KMS-11 (cell line): ENCODE data around the gene METTL24.

Experiments used
- H2AFZ ChIP-seq: fragments of 200-600 bp; sonication (generic); 2 replicates; pipeline ENCODE4 v1.6.1; 2016; ENCODE audit warnings: antibody characterized with exemption, mixed run types, low read depth
- H3K27ac ChIP-seq: fragments of 200-600 bp; sonication (generic); 2 replicates; pipeline ENCODE4 v1.6.1; 2016; ENCODE audit warnings: mild to moderate bottlenecking, mixed run types
- H3K27me3 ChIP-seq: fragments of 200-600 bp; sonication (generic); 2 replicates; pipeline ENCODE4 v1.6.1; 2017; ENCODE audit warnings: mild to moderate bottlenecking, low read depth, mixed run types, moderate library complexity; ENCODE audit not compliant: insufficient read depth
- H3K36me3 ChIP-seq: fragments of 200-600 bp; sonication (generic); 2 replicates; pipeline ENCODE4 v1.6.1; 2017; ENCODE audit warnings: mild to moderate bottlenecking, mixed run types; ENCODE audit not compliant: insufficient read depth
- H3K4me1 ChIP-seq: fragments of 200-600 bp; sonication (generic); 2 replicates; pipeline ENCODE4 v1.6.1; 2016; ENCODE audit warnings: mild to moderate bottlenecking, low read depth, mixed run types; ENCODE audit not compliant: poor library complexity, severe bottlenecking
- H3K4me2 ChIP-seq: fragments of 200-600 bp; sonication (generic); 2 replicates; pipeline ENCODE4 v1.7.0; 2016; ENCODE audit warnings: mild to moderate bottlenecking, mixed run types
- H3K4me3 ChIP-seq: fragments of 200-600 bp; sonication (generic); IDR thresholded peaks from 2 replicates; pipeline ENCODE4 v1.6.1; 2017; ENCODE audit warnings: low read depth, low read length, mixed read lengths; ENCODE audit not compliant: insufficient read depth
- H3K79me2 ChIP-seq: fragments of 200-600 bp; sonication (generic); 2 replicates; pipeline ENCODE4 v1.6.1; 2016; ENCODE audit warnings: low read depth, mixed run types; ENCODE audit not compliant: insufficient read depth
- H3K9ac ChIP-seq: fragments of 200-600 bp; sonication (generic); 2 replicates; pipeline ENCODE4 v1.6.1; 2016; ENCODE audit warnings: mild to moderate bottlenecking, mixed run types
- H4K20me1 ChIP-seq: fragments of 200-600 bp; sonication (generic); 2 replicates; pipeline ENCODE4 v1.6.1; 2016; ENCODE audit warnings: mild to moderate bottlenecking, mixed run types; ENCODE audit not compliant: insufficient read depth
- CTCF ChIP-seq: fragments of 200-600 bp; sonication (generic); conservative IDR thresholded peaks from 2 replicates; pipeline ENCODE4 v1.6.1; 2017; ENCODE audit warnings: low read depth, mild to moderate bottlenecking, antibody characterized with exemption, low read length, moderate library complexity, mixed read lengths

Gene METTL24

DNA sequence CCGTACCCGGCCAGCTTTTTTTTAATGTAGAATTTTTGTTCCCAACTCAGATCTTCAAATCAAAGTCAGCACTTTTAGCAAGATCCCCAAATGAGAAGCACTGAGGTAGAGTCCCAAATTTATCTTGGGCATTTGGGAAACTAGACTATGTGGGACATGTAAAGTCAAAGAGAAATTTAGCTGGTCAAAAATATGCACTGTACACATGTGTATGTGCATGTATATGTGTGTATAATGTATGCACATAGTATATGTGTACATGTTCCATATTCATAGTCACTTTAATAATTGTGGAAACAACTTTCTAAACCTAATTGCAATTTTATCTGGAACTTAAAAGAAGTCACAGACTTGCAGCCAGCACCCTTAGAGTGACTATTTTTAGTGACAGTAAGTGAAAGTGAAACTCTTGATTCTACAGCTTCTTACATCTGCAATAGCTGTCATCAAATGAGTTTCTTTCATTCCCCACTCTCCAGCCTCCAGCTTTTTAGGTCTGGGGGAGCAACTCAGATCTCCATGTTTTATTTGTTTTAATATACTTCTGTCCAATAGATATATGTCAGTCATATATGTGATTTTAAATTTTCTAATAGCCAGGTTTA, 124.3 kb downstream of the METTL24 start:
- no peak overlapping the region for H2AFZ ChIP-seq
- no peaks in the 10 kb centered on the region for H3K27me3 ChIP-seq
- H3K4me3 ChIP-seq = no peak overlapping the region
- H3K4me1 ChIP-seq = peaks cover 21% of the 10 kb centered on the region
- no peak overlapping the region for H3K9ac ChIP-seq
- H3K4me2 ChIP-seq = peak overlapping the region; percentile 51
- no peaks in the 10 kb centered on the region for H3K79me2 ChIP-seq
- no peaks in the 10 kb centered on the region for H3K36me3 ChIP-seq
- no peak for TF ChIP-seq CTCF
- H4K20me1 ChIP-seq = no peaks in the 10 kb centered on the region
- H3K27ac ChIP-seq = no peak overlapping the region; the same call in 1 of the 2 replicates

DNA sequence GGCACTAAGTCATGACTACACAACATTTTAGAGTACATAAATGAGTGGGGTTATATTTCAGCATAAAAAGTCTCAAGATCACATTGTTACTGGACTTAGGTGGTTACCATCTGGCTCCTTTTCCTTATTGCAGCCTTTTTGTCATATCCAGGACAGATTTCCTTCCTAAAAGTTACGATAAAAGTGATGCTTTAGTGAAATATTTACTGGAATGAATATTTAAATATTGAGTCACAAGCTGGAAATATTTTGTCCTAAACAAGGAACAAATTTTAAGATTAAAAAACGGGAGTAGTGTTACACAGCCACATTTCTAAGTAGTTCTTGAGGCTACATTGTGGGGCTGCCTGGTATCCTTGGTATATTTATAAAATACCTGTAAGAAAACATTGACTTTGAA, 125.7 kb downstream of the METTL24 start:
- Histone ChIP-seq H3K27me3 (no peaks in the 10 kb centered on the region), H3K4me1 (peaks cover 21% of the 10 kb centered on the region), H3K4me2 (no peak overlapping the region), H4K20me1 (no peaks in the 10 kb centered on the region), H3K79me2 (no peaks in the 10 kb centered on the region), H3K36me3 (no peaks in the 10 kb centered on the region), H3K4me3 (no peak overlapping the region), H3K27ac (no peak overlapping the region), H3K9ac (no peak overlapping the region), H2AFZ (no peak overlapping the region)
- no peak for TF ChIP-seq CTCF

DNA sequence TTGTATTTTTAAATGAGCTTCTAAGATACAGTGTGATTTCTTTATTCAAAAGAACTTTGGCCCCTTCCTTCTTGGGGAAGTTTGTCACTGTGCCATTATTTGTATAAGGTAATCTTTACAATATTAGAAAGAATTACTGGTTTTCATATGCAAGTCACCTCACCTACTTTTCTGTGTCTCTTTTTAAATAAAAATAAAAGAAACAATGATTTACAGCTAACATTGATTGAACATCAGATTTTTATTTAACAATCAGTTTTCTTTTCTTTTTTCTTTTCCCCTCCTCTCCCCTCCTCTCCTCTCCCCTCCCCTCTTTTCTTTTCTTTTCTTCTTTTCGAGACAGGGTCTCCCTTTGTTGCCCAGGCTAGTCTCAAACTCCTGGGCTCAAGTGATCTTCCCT, 131.9 kb downstream of the METTL24 start:
- no peak overlapping the region for H3K27ac ChIP-seq
- no peak for TF ChIP-seq CTCF
- H3K4me2 ChIP-seq = no peak overlapping the region
- H3K4me1 ChIP-seq = no peaks in the 10 kb centered on the region
- no peak overlapping the region for H3K4me3 ChIP-seq
- H3K9ac ChIP-seq = no peak overlapping the region
- H2AFZ ChIP-seq = no peak overlapping the region
- no peaks in the 10 kb centered on the region for H3K79me2 ChIP-seq
- no peaks in the 10 kb centered on the region for H3K36me3 ChIP-seq
- no peaks in the 10 kb centered on the region for H3K27me3 ChIP-seq
- no peaks in the 10 kb centered on the region for H4K20me1 ChIP-seq

GRCh38 chr6:110221738-110222137, 136.4 kb downstream of the METTL24 start:
- H3K27me3 ChIP-seq = no peaks in the 10 kb centered on the region
- TF ChIP-seq CTCF = no peak
- H4K20me1 ChIP-seq = no peaks in the 10 kb centered on the region
- H3K4me2 ChIP-seq = no peak overlapping the region
- H3K4me3 ChIP-seq = no peak overlapping the region
- H3K9ac ChIP-seq = no peak overlapping the region
- H3K79me2 ChIP-seq = no peaks in the 10 kb centered on the region
- no peak overlapping the region for H3K27ac ChIP-seq
- H3K36me3 ChIP-seq = no peaks in the 10 kb centered on the region
- H3K4me1 ChIP-seq = no peaks in the 10 kb centered on the region
- H2AFZ ChIP-seq = no peak overlapping the region
